ENCODE measurements around the gene MRPL55.

DNA sequence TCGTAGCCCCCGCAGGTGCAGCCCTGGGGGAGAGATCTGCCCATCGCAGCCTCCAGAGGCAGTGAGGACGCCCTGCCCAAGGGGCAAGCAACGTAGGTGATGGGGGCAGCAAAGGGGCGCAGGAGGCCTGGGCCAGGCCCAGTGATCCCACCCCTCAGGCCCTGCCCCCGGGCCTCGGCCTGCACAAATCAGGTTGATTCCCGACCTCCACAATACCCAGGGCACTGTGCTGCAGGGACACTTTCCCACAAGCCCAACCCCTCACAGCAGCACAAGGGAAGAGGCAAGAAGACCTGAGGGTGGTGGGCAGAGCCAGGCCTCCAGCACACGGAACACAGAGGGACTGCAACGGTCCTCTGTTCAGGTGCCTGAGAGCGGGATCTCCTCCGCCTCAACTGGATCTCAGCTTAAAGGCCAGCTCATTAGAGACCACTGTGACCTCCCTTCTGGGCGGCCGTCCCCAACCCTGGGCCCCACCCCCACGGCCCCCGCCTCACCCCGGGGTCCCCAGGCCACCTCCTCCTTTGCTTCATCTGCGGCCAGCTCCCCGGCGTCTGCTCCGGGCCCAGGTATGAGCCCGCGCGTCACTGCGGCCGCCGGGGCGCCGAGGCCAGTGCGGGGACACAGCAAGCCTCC is 27.4 kb downstream of the MRPL55 start:
- TF ChIP-seq, protein P1, sequence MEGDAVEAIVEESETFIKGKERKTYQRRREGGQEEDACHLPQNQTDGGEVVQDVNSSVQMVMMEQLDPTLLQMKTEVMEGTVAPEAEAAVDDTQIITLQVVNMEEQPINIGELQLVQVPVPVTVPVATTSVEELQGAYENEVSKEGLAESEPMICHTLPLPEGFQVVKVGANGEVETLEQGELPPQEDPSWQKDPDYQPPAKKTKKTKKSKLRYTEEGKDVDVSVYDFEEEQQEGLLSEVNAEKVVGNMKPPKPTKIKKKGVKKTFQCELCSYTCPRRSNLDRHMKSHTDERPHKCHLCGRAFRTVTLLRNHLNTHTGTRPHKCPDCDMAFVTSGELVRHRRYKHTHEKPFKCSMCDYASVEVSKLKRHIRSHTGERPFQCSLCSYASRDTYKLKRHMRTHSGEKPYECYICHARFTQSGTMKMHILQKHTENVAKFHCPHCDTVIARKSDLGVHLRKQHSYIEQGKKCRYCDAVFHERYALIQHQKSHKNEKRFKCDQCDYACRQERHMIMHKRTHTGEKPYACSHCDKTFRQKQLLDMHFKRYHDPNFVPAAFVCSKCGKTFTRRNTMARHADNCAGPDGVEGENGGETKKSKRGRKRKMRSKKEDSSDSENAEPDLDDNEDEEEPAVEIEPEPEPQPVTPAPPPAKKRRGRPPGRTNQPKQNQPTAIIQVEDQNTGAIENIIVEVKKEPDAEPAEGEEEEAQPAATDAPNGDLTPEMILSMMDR (IDR thresholded peaks at IDR 0.05; ENCODE audit: low read depth, low read length), result no peak
- no peak for TF ChIP-seq POLR2A (IDR thresholded peaks at IDR 0.05; ENCODE audit: extremely low read depth, insufficient read length)
